HG02852 (cell line): ENCODE measurements around the gene ASB7.

Experiments
- ATAC-seq: cut with Tn5 transposase; IDR thresholded peaks from one replicate; pipeline ENCODE4 v1.9.1; 2021; ENCODE audit warnings: mild to moderate bottlenecking, moderate library complexity; ENCODE audit not compliant: unreplicated experiment

Gene ASB7

GRCh38 chr15:100683434-100683833, 81.0 kb downstream of the ASB7 start:
- no peak for ATAC-seq

GRCh38 chr15:100684591-100684990, 82.2 kb downstream of the ASB7 start:
- no peak for ATAC-seq

GRCh38 chr15:100686021-100686724, 83.8 kb downstream of the ASB7 start:
- no peak for ATAC-seq

- no peak for ATAC-seq
These were observed 84.5 kb downstream of the ASB7 start for GRCh38 chr15:100686725-100687473.

GRCh38 chr15:100687582-100688141, 85.3 kb downstream of the ASB7 start:
- no peak for ATAC-seq

- ATAC-seq: no peak
These were observed 86.2 kb downstream of the ASB7 start for GRCh38 chr15:100688549-100689120.

- ATAC-seq: no peak
These were observed 86.9 kb downstream of the ASB7 start for GRCh38 chr15:100689131-100689899.

GRCh38 chr15:100690032-100690794, 87.8 kb downstream of the ASB7 start:
- no peak for ATAC-seq

GRCh38 chr15:100690795-100691158, 88.4 kb downstream of the ASB7 start:
- no peak for ATAC-seq

- no peak for ATAC-seq
These were observed 88.9 kb downstream of the ASB7 start for GRCh38 chr15:100691321-100691720.

- ATAC-seq: no peak
These were observed 89.9 kb downstream of the ASB7 start for GRCh38 chr15:100692246-100692645.

GRCh38 chr15:100692671-100693070, 90.3 kb downstream of the ASB7 start:
- ATAC-seq: no peak

GRCh38 chr15:100693451-100693850, 91.1 kb downstream of the ASB7 start:
- ATAC-seq: no peak

GRCh38 chr15:100694381-100695021, 92.1 kb downstream of the ASB7 start:
- no peak for ATAC-seq

- no peak for ATAC-seq
These were observed 92.7 kb downstream of the ASB7 start for GRCh38 chr15:100695048-100695447.

- ATAC-seq: no peak
These were observed 94.1 kb downstream of the ASB7 start for GRCh38 chr15:100696452-100696851.
